Measurements from ENCODE around the gene DDX24.

The DDX24 gene

GRCh38 chr14:94124582-94125377 is 43.8 kb upstream of the DDX24 start:
- Histone ChIP-seq H3K36me3 (ENCODE audit: control insufficient read depth in 2 of 2, insufficient read depth in 2 of 2, low read length in 2 of 2) (peaks cover 0 to 4% of the 10 kb centered on the region in 2 donors), H3K4me1 (ENCODE audit: control insufficient read depth, insufficient read depth, low read length) (peaks cover 11% of the 10 kb centered on the region), H3K27ac (ENCODE audit: low read length) (no peak overlapping the region), H3K4me3 (ENCODE audit: low read length in 2 of 2) (no peak overlapping the region), H3K9me3 (ENCODE audit: control insufficient read depth in 2 of 2, low read length in 2 of 2) (peaks cover 9 to 11% of the 10 kb centered on the region in 2 donors), H3K27me3 (ENCODE audit: control insufficient read depth in 1 of 2, insufficient read depth in 2 of 2, low read length in 2 of 2) (no peaks in the 10 kb centered on the region), H3K9ac (ENCODE audit: low read length in 2 of 2) (no peak overlapping the region)

DNA sequence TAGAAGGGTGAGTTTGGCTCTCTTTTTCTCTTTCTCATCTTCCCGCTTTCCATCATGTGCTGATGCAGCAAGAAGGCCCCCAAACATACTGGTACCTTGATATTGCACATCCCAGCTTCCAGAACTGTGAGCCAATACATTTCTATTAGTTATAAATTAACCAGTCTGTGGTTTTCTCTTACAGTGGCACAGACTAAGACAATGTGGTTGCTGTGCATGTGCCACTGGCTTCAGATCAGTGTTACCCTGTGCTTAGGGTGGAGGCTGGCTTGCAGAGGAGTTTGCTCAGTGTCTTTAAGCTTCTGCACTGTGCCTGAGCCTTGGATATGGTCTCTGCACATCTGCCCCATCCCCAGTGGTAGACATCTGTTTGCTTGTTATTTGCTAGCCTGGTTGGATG is 42.9 kb upstream of the DDX24 start:
- H3K27ac ChIP-seq (ENCODE audit: low read length) = no peak overlapping the region
- H3K9me3 ChIP-seq (ENCODE audit: control insufficient read depth in 2 of 2, low read length in 2 of 2) = peaks cover 13 to 17% of the 10 kb centered on the region in 2 donors
- peaks cover 5% of the 10 kb centered on the region for H3K4me1 ChIP-seq (ENCODE audit: control insufficient read depth, insufficient read depth, low read length)
- H3K4me3 ChIP-seq (ENCODE audit: low read length in 2 of 2) = no peak overlapping the region
- peaks cover 0 to 4% of the 10 kb centered on the region in 2 donors for H3K36me3 ChIP-seq (ENCODE audit: control insufficient read depth in 2 of 2, insufficient read depth in 2 of 2, low read length in 2 of 2)
- no peak overlapping the region for H3K9ac ChIP-seq (ENCODE audit: low read length in 2 of 2)
- H3K27me3 ChIP-seq (ENCODE audit: control insufficient read depth in 1 of 2, insufficient read depth in 2 of 2, low read length in 2 of 2) = no peaks in the 10 kb centered on the region

DNA sequence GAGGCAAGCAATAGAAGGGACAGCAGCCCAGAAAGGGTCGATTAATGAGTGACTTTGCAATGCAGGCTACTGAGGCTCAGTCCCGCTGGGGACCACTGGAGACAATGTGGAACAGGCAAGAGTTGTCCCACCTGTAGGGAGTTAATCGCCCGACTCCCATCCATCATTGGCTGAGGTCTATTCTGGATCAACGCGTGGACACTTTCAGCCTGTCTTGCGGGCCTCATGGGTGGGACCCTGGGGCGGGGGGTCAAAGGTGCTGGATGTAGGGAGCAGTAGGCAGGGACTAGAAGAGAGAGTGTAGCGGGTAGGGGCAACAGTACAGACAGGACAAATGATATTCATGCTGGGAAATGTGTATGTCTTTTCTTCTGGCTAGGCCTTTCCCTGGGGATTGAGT is 42.3 kb upstream of the DDX24 start:
- H3K4me1 ChIP-seq (ENCODE audit: control insufficient read depth, insufficient read depth, low read length) = no peaks in the 10 kb centered on the region
- H3K27me3 ChIP-seq (ENCODE audit: control insufficient read depth in 1 of 2, insufficient read depth in 2 of 2, low read length in 2 of 2) = no peaks in the 10 kb centered on the region
- H3K27ac ChIP-seq (ENCODE audit: low read length) = no peak overlapping the region
- H3K4me3 ChIP-seq (ENCODE audit: low read length in 2 of 2) = no peak overlapping the region
- H3K36me3 ChIP-seq (ENCODE audit: control insufficient read depth in 2 of 2, insufficient read depth in 2 of 2, low read length in 2 of 2) = peaks cover 0 to 4% of the 10 kb centered on the region in 2 donors
- H3K9me3 ChIP-seq (ENCODE audit: control insufficient read depth in 2 of 2, low read length in 2 of 2) = peaks cover 13 to 17% of the 10 kb centered on the region in 2 donors
- no peak overlapping the region for H3K9ac ChIP-seq (ENCODE audit: low read length in 2 of 2)

- Histone ChIP-seq H3K27ac (ENCODE audit: low read length) (no peak overlapping the region), H3K9me3 (ENCODE audit: control insufficient read depth in 2 of 2, low read length in 2 of 2) (peaks cover 13 to 17% of the 10 kb centered on the region in 2 donors), H3K9ac (ENCODE audit: low read length in 2 of 2) (no peak overlapping the region), H3K4me3 (ENCODE audit: low read length in 2 of 2) (no peak overlapping the region), H3K36me3 (ENCODE audit: control insufficient read depth in 2 of 2, insufficient read depth in 2 of 2, low read length in 2 of 2) (peaks cover 0 to 4% of the 10 kb centered on the region in 2 donors), H3K4me1 (ENCODE audit: control insufficient read depth, insufficient read depth, low read length) (no peaks in the 10 kb centered on the region), H3K27me3 (ENCODE audit: control insufficient read depth in 1 of 2, insufficient read depth in 2 of 2, low read length in 2 of 2) (no peaks in the 10 kb centered on the region)
Observed at GRCh38 chr14:94122438-94122837, 41.4 kb upstream of the DDX24 start.

- Histone ChIP-seq H3K36me3 (ENCODE audit: control insufficient read depth in 2 of 2, insufficient read depth in 2 of 2, low read length in 2 of 2) (peaks cover 0 to 2% of the 10 kb centered on the region in 2 donors), H3K4me1 (ENCODE audit: control insufficient read depth, insufficient read depth, low read length) (no peaks in the 10 kb centered on the region), H3K9me3 (ENCODE audit: control insufficient read depth in 2 of 2, low read length in 2 of 2) (peaks cover 13 to 17% of the 10 kb centered on the region in 2 donors), H3K27ac (ENCODE audit: low read length) (no peak overlapping the region), H3K9ac (ENCODE audit: low read length in 2 of 2) (no peak overlapping the region), H3K27me3 (ENCODE audit: control insufficient read depth in 1 of 2, insufficient read depth in 2 of 2, low read length in 2 of 2) (peaks cover 0 to 2% of the 10 kb centered on the region in 2 donors), H3K4me3 (ENCODE audit: low read length in 2 of 2) (no peak overlapping the region)
Observed at GRCh38 chr14:94121485-94121884, 40.5 kb upstream of the DDX24 start.

DNA sequence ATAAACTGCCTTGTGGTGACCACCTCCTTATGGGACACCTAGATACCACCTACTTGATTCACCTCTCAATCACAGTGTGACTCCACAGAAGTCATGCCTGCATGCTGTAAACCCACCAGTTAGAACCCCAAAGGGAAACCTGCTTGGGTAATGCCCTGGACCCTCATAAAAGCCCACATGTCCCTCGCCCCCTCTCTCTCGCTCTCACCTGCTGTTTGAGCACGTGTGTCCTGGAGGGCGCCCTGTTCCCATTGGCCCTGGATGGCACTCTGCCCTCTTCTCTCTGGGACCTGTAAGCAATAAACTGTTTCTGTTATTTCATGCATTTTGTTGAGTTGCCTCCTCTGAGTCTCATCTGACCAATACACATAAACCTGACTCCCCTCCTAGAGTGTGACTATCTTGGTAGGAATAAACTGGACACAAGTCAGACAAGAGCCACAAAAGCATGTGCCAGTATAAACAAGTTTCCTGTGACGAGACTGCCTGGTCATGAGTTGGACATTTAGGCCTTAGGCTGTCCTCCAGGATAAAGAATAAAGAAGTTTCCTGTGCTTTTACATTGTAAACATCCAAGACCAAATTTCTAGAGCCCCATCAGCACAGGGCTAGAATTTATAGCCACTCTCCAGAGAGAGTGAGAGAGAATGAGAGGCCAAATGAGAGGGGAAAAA is 39.8 kb upstream of the DDX24 start:
- H3K36me3 ChIP-seq (ENCODE audit: control insufficient read depth in 2 of 2, insufficient read depth in 2 of 2, low read length in 2 of 2) = no peaks in the 10 kb centered on the region
- peaks cover 2% of the 10 kb centered on the region in 2 donors for H3K27me3 ChIP-seq (ENCODE audit: control insufficient read depth in 1 of 2, insufficient read depth in 2 of 2, low read length in 2 of 2)
- no peak overlapping the region for H3K27ac ChIP-seq (ENCODE audit: low read length)
- peaks cover 13 to 17% of the 10 kb centered on the region in 2 donors for H3K9me3 ChIP-seq (ENCODE audit: control insufficient read depth in 2 of 2, low read length in 2 of 2)
- no peaks in the 10 kb centered on the region for H3K4me1 ChIP-seq (ENCODE audit: control insufficient read depth, insufficient read depth, low read length)
- H3K9ac ChIP-seq (ENCODE audit: low read length in 2 of 2) = no peak overlapping the region
- H3K4me3 ChIP-seq (ENCODE audit: low read length in 2 of 2) = no peak overlapping the region

- peaks cover 2 to 4% of the 10 kb centered on the region in 2 donors for H3K27me3 ChIP-seq (ENCODE audit: control insufficient read depth in 1 of 2, insufficient read depth in 2 of 2, low read length in 2 of 2)
Observed at GRCh38 chr14:94119071-94119470, 38.1 kb upstream of the DDX24 start.

DNA sequence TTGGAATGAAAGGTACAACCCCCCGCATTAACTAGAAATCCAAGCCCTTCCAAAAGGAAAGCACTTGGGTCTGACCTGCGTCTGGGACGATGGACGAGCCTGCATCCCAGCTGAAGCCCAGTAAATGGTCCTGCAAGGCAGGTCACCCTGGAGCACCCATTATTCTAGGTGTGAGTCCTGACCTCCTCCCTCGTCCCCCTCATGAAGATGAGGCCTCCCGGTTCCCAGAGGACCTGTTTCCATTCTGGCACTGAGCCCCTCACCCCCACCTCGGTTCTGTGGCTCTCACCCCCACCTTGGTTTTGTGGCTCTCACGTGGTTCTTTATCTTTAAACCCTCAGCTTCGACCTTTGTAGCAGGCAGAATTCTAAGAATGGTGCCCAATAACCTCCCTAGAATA is 36.9 kb upstream of the DDX24 start:
- no peak overlapping the region for H3K27ac ChIP-seq (ENCODE audit: low read length)
- no peaks in the 10 kb centered on the region for H3K36me3 ChIP-seq (ENCODE audit: control insufficient read depth in 2 of 2, insufficient read depth in 2 of 2, low read length in 2 of 2)
- peaks cover 10% of the 10 kb centered on the region for H3K4me1 ChIP-seq (ENCODE audit: control insufficient read depth, insufficient read depth, low read length)
- peaks cover 13 to 17% of the 10 kb centered on the region in 2 donors for H3K9me3 ChIP-seq (ENCODE audit: control insufficient read depth in 2 of 2, low read length in 2 of 2)
- no peak overlapping the region for H3K4me3 ChIP-seq (ENCODE audit: low read length in 2 of 2)
- H3K27me3 ChIP-seq (ENCODE audit: control insufficient read depth in 1 of 2, insufficient read depth in 2 of 2, low read length in 2 of 2) = peaks cover 2 to 4% of the 10 kb centered on the region in 2 donors
- no peak overlapping the region for H3K9ac ChIP-seq (ENCODE audit: low read length in 2 of 2)

More at GRCh38 chr14:94119071-94119470, 38.1 kb upstream of the DDX24 start:
- Histone ChIP-seq H3K27ac (ENCODE audit: low read length) (no peak overlapping the region), H3K4me3 (ENCODE audit: low read length in 2 of 2) (no peak overlapping the region), H3K4me1 (ENCODE audit: control insufficient read depth, insufficient read depth, low read length) (peaks cover 5% of the 10 kb centered on the region), H3K36me3 (ENCODE audit: control insufficient read depth in 2 of 2, insufficient read depth in 2 of 2, low read length in 2 of 2) (no peaks in the 10 kb centered on the region), H3K9me3 (ENCODE audit: control insufficient read depth in 2 of 2, low read length in 2 of 2) (peaks cover 13 to 17% of the 10 kb centered on the region in 2 donors), H3K9ac (ENCODE audit: low read length in 2 of 2) (no peak overlapping the region)

DNA sequence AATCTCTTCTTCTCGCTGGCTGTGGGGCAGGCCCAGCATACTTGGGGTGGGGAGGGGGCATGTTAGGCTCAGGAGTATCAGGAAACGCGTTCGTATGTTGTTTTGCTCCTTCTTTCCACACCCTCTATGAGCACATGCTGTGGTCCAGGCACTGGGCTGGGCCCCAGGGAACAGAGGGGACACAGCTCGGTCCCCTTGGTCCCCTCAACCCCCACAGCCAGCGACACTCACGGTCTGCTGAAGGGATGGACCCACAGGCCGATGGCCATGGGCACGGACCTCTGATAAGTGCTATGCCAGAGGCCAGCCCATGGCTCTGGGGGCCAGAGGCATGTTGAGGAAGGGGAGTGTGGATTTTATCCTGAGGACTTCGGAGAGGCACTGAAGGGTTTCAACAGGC is 35.7 kb upstream of the DDX24 start:
- Histone ChIP-seq H3K27ac (ENCODE audit: low read length) (no peak overlapping the region), H3K27me3 (ENCODE audit: control insufficient read depth in 1 of 2, insufficient read depth in 2 of 2, low read length in 2 of 2) (peaks cover 2 to 4% of the 10 kb centered on the region in 2 donors), H3K9me3 (ENCODE audit: control insufficient read depth in 2 of 2, low read length in 2 of 2) (peaks cover 13 to 17% of the 10 kb centered on the region in 2 donors), H3K9ac (ENCODE audit: low read length in 2 of 2) (no peak overlapping the region), H3K4me3 (ENCODE audit: low read length in 2 of 2) (no peak overlapping the region), H3K36me3 (ENCODE audit: control insufficient read depth in 2 of 2, insufficient read depth in 2 of 2, low read length in 2 of 2) (no peaks in the 10 kb centered on the region), H3K4me1 (ENCODE audit: control insufficient read depth, insufficient read depth, low read length) (peaks cover 12% of the 10 kb centered on the region)

GRCh38 chr14:94115631-94116030 is 34.6 kb upstream of the DDX24 start:
- H3K4me1 ChIP-seq (ENCODE audit: control insufficient read depth, insufficient read depth, low read length) = peaks cover 12% of the 10 kb centered on the region
- no peak overlapping the region for H3K27ac ChIP-seq (ENCODE audit: low read length)
- no peaks in the 10 kb centered on the region for H3K36me3 ChIP-seq (ENCODE audit: control insufficient read depth in 2 of 2, insufficient read depth in 2 of 2, low read length in 2 of 2)
- no peak overlapping the region for H3K9ac ChIP-seq (ENCODE audit: low read length in 2 of 2)
- H3K4me3 ChIP-seq (ENCODE audit: low read length in 2 of 2) = no peak overlapping the region
- peaks cover 11 to 14% of the 10 kb centered on the region in 2 donors for H3K9me3 ChIP-seq (ENCODE audit: control insufficient read depth in 2 of 2, low read length in 2 of 2)
- H3K27me3 ChIP-seq (ENCODE audit: control insufficient read depth in 1 of 2, insufficient read depth in 2 of 2, low read length in 2 of 2) = peaks cover 2 to 4% of the 10 kb centered on the region in 2 donors

All from stomach smooth muscle (tissue), 2 donors.